ENCODE data around the gene EHMT1.
"Not testable (repeated sequence)": the region's sequence is repeated elsewhere in the genome, so short reads cannot be mapped to it uniquely, and the experiment has no call there.

The EHMT1 gene

GRCh38 chr9:137834846-137835546 is 216.2 kb downstream of the EHMT1 start:
- DNase-seq, result no peak

- no peak for DNase-seq
Measured at GRCh38 chr9:137836151-137836830, 217.5 kb downstream of the EHMT1 start.

GRCh38 chr9:137836831-137837241 is 218.0 kb downstream of the EHMT1 start:
- no peak for DNase-seq

GRCh38 chr9:137837345-137838278 is 218.8 kb downstream of the EHMT1 start:
- DNase-seq, result no peak

- DNase-seq, result no peak
Measured at GRCh38 chr9:137838576-137838975, 219.8 kb downstream of the EHMT1 start.

GRCh38 chr9:137843355-137843754 is 224.6 kb downstream of the EHMT1 start:
- DNase-seq, result no peak

- DNase-seq, result no peak
Measured at GRCh38 chr9:137851516-137852267, 232.9 kb downstream of the EHMT1 start.

GRCh38 chr9:137853392-137853995 is 234.7 kb downstream of the EHMT1 start:
- DNase-seq, result no peak

GRCh38 chr9:137860361-137860760 is 241.6 kb downstream of the EHMT1 start:
- DNase-seq, result no peak

GRCh38 chr9:137865581-137866145 is 246.9 kb downstream of the EHMT1 start:
- no peak for DNase-seq

- DNase-seq, result no peak
Measured at GRCh38 chr9:137866226-137867141, 247.7 kb downstream of the EHMT1 start.

- no peak for DNase-seq
Measured at GRCh38 chr9:137870432-137870831, 251.6 kb downstream of the EHMT1 start.

- DNase-seq, result no peak
Measured at GRCh38 chr9:137872296-137872695, 253.5 kb downstream of the EHMT1 start.

- DNase-seq, result no peak
Measured at GRCh38 chr9:137873408-137873807, 254.6 kb downstream of the EHMT1 start.

GRCh38 chr9:137873858-137874362 is 255.1 kb downstream of the EHMT1 start:
- no peak for DNase-seq

- DNase-seq, result no peak
Measured at GRCh38 chr9:137875354-137875753, 256.5 kb downstream of the EHMT1 start.

- no peak for DNase-seq
Measured at GRCh38 chr9:137875846-137876245, 257.0 kb downstream of the EHMT1 start.

- DNase-seq, result no peak
Measured at GRCh38 chr9:137876269-137876668, 257.5 kb downstream of the EHMT1 start.

- DNase-seq, result no peak
Measured at GRCh38 chr9:137876781-137877386, 258.1 kb downstream of the EHMT1 start.

- DNase-seq, result not testable (repeated sequence)
Measured at GRCh38 chr9:137877506-137878122, 258.8 kb downstream of the EHMT1 start, which contains the start of gene CACNA1B. Gene CACNA1B (plus strand): TSS chr9:137877782. CDS start chr9:137877934, 152 bp downstream.

All from activated CD4-positive, CD25-positive, alpha-beta regulatory T cell treated with anti-CD3 and anti-CD28 coated beads, Interleukin-2, amount 50 U/mL, for 72 hours (primary cell).